ENCODE measurements around the gene TCF7L1.
"Not testable (repeated sequence)": the region's sequence is repeated elsewhere in the genome, so short reads cannot be mapped to it uniquely, and the experiment has no call there.

The TCF7L1 gene

DNA sequence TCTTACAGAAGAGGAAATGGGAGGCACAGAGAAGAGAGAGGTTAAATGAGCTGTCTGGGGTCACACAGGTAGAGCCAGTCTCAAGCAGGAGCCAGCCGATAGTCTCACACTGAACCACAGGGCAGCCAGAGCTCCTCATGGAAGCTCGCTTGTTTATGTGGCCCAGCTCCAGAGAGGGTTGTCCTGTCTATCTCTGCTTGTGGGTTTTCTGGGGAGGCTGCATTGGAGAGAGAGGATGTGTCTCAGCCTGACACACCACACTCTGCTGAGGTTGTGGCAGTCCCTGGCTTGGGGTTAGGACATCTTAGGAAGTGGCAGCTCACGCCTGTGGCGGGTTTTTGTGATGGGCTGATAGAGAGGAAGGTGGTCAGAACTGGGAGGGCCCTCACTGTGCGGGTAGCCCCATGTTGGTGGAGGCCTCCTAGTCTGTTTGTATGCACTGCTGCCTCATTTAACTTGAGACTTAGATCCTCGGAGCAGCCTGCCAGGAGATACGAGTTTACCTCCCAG is 52.3 kb downstream of the TCF7L1 start:
- no peak for DNase-seq

DNA sequence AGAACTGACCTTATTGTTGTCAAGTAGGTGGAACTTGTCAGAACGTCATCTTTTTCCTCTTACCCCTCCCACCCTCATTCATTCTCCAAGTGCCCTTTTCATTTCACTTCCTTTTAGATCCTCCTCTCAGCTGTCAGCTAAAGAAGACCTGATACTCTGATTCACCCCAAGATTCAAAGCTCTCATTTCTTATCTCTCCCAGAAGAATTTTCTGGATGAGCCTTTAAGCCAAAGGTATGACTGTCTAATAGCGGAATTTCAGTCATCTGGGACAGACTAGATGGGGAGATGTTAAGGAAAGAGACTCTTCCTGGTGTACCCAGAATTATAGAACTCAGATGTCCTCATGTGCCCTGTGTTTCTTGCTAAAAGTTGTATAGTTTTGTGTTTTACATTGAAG is 53.9 kb downstream of the TCF7L1 start:
- DNase-seq, result no peak

DNA sequence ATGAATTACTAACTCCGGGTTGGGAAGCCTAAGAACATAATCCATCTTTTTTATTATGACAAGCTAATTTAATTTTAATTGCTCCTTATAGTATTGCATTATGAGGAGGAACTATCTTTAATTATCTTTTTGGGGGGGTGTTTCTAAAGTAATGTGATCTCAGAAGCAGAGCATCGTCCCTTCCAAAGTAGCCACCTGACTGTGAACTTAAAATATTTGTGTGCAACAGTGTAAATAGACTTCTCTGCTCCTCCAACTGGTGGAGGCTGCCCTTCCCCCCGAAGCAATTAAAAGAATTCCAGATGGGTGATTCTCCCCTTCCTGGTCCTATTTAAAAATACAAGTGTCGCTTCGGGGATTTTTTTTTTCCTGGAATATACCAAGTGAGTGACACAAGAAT is 55.7 kb downstream of the TCF7L1 start:
- no peak for DNase-seq

DNA sequence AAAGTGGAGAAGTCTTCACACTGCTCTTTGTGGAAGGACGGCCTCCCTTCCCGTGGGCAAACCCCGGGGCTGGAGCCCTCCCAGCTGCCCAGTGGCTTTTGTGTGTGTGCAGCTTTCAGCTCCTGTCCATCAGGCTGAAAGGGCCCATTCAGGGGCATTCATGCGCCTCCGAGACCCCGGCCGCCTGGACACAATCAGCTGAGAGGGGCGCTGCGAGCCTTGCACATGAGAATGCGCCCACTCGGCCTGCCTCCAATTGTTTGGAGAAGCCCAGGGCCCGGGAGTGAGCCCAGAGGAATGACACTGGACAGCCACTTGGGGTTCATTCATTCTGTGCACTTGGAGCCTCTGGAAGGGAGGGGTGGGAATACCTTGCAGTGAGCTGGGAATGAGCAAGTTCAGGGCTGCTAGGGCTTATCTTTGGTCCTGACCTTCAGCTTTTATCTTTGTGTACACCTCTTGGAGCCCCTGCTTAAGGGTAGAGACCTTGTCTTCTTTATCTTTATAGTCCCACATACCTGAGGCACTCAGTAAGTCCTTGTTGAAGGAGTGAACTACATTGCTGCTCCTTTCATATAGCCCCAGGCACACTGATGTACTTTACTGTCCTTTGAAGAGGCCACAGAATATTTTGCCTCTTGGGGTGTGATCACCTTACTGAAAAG is 56.5 kb downstream of the TCF7L1 start:
- DNase-seq, result no peak

DNA sequence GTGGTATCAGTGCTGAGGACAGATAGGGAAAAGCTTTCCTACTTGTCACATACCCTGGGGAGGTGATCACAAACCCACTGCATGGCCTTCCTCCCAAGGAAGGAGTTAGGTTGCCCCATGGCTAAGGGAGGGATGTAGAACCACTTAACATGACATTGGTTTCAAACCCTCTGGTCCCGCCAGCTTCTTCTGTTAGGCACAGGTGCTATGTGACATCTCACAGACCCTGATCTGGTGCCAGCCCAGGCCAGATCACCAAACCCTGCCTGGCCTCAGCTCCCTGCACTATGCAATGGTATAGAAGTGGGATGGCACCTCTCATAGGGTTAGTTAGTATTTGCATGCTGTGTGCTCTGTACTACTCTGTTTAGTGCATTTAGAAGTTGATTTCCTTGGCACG is 58.0 kb downstream of the TCF7L1 start:
- DNase-seq, result no peak

DNA sequence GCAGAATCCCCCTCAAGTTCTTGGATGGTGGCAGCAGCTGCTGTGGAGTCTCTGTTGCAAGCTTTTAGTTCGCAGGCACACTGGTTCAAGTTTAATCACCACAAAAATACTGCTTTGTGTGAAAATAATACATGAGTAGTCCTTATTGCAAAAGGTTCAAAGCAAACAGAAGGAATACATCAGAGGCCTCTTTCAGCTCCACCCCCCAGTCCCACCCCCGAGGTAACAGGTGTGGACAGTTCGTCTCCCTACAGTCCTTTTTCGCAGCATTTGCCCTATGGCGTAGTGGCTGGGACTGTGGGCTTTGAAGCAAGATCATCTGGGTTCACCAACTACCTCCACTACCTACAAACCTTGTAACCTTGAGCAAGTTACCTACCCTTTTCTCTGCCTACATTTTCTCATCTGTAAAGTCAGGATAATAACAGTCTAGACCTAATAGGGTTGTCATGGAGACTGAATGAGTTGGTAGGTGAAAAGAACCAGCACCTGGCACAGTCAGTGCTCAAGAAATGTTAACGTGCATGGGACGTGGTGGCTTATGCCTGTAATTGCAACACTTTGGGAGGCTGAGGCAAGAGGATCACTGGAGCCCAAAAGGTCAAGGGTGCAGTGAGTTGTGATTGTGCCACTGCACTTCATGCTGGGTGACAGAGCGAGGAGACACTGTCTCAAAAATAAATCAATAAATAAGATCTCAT is 61.7 kb downstream of the TCF7L1 start:
- no peak for DNase-seq

DNA sequence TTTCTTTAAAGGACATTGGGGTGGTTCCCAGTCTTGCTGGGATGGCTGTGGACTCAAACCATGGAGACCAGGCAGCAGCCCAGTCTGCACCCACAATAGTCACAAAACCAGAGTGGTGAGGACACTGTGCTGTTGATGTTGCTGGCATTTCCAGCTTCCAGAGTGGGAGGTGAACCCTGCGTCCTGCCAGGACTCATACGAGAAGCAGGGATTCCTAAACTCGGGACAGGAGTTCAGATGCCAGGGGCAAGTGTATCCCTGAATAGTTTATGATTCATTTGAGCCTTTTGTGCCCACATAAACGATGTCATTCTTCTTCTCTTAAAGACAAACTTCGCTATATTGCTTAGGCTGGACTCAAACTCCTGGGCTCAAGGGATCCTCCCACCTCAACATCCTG is 62.8 kb downstream of the TCF7L1 start:
- DNase-seq, result no peak

DNA sequence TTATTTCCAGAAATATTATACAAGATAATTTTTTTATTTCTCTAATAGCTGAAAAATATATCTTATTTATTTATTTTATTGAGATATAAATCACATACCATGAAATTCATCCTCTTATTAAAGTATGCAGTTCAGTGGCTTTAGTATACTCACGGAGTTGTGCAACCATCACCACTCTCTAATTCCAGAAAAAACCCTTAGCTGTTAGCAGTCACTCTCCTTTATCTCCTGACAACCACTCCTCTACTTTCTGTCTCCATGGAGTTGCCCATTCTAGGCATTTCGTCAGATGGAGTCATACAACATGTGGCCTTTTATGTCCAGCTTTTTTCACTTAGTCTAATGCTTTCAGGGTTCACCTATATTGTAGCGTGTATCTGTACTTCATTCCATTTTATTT is 66.5 kb downstream of the TCF7L1 start:
- DNase-seq, result no peak

DNA sequence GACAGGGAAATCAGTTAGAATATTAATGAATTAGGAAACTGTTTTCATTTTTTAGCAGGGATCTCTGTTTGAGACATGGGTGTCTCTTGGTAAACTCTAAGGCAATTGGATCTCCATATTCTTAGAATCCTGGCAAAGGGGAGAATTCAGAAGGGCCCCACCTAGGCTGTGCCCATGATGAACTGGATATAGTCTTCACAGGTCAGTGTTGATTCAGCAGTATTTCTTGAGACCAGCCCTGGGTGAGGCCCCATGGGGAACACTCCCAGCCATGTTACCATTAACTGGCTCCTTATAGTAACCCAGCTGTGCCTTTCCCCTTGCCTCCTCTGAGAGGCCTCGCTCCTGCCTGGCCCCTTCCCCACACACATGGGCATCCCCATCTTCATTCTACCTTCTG is 76.7 kb downstream of the TCF7L1 start:
- no peak for DNase-seq

DNA sequence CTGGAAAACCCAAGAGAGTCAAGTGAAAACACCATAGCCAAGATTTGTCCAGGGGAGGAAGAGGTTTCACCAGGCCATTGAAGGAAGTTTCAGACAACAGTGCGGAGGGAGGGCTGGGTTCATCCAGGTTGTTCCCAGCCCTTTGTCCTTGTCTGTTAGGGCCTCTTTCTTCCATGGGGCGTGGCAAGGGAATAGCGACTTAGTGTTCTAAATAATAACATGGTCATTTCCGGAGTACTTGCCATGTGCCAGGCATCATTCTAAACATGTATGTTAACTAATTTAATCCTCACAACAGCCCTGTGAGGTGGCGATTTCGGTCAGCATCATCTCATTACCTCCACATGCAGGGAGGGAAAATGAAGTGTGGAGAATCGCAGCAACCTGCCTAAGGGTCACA is 77.3 kb downstream of the TCF7L1 start:
- no peak for DNase-seq

DNA sequence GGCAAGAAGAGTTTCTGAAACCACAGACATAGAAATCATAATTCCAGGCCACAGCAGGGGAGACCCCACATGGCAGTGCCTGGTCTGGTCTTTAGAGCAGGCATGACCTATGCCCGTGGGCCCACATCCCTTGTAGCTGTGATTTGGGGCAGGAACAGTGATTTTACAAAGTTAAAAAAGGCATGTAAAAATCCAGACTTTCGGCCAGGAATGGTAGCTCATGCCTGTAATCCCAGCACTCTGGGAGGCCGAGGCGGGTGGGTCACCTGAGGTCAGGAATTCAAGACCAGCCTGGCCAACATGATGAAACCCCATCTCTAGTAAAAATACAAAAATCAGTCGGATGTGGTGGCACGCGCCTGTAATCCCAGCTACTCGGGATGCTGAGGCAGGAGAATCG is 78.4 kb downstream of the TCF7L1 start:
- DNase-seq, result not testable (repeated sequence)

DNA sequence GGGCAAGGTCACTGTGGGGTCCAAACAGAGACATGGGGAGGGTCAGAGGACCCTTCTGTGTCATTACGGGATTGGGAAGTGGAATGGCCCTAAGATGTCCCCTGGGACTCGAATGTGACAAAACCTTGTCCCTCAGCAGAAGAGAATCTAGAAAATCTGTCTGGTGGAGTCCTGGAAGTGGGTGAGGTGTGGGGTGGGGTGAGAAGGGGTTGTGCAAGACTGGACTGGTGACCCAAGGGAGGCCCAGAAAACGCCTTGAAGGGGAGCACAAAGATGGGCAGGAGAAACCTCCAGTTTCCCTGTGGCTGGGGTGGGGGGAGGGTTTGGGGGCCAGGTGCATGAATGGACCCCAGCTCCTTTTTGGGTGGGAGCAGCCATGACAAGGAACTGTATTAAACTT is 79.6 kb downstream of the TCF7L1 start:
- no peak for DNase-seq

DNA sequence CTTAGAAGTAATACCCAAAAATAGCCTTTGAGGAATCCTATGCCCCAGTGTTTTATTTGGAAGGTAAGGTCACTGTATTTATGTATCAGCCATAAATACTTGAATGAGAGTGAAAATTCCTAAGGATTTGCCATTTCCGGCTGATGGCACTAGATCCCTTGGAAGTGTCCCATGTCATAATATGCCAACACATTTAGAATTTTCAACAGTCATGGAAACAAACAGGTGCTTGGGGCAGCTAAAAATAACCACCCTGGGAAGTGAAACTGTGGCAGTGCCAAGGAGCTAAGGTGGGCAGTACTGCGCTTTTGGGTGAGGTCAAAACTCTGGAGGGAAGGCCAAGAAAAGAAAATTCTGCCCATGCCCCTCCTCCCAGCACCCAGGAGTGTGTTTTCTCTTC is 80.2 kb downstream of the TCF7L1 start:
- DNase-seq, result no peak

DNA sequence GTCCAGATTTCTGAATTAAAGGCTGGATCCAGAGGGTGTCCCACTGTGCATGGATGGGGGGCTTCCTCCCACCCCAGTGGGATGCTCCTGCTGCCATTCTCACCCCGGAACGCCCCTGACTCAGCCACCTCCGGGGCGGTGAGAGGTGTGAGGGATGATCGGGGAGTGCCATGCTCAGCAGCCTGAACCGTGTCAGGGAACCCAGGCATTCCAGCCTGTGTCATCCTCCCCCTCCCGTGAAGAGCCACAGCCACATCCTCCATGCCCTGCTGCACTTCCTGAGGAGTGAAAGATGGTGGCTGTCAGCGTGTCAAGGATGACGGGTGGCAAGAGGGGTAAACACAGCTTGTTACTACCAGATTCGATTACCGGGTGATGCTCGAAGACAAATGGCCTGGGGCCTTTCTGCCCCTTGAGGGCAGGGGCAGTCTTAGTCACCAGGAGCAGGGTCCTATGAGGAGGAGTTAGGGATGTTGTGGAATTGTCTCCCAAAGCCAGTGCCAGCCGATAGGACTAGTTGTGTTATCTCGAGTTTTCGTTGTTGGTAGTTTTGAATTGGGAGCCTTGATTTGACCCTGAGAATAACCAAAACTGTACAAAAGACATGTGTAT is 80.8 kb downstream of the TCF7L1 start:
- DNase-seq, result no peak

DNA sequence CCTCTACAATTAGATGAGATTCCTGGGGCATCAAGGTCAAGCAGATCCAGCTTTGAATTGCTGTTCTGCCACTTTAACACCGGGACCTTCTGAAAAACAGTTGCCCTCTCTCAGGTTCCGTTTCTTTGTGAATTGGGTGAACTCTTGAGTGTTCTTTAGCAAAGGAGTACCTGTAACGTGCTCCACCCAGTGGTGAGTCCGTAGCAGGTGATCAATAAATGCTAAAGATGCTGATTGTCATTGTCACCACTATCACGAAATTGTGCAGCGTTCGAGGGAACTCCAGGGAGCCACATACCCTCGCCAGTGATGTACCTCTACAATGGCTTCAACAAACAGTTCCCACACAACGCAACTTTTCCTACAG is 81.9 kb downstream of the TCF7L1 start:
- no peak for DNase-seq

DNA sequence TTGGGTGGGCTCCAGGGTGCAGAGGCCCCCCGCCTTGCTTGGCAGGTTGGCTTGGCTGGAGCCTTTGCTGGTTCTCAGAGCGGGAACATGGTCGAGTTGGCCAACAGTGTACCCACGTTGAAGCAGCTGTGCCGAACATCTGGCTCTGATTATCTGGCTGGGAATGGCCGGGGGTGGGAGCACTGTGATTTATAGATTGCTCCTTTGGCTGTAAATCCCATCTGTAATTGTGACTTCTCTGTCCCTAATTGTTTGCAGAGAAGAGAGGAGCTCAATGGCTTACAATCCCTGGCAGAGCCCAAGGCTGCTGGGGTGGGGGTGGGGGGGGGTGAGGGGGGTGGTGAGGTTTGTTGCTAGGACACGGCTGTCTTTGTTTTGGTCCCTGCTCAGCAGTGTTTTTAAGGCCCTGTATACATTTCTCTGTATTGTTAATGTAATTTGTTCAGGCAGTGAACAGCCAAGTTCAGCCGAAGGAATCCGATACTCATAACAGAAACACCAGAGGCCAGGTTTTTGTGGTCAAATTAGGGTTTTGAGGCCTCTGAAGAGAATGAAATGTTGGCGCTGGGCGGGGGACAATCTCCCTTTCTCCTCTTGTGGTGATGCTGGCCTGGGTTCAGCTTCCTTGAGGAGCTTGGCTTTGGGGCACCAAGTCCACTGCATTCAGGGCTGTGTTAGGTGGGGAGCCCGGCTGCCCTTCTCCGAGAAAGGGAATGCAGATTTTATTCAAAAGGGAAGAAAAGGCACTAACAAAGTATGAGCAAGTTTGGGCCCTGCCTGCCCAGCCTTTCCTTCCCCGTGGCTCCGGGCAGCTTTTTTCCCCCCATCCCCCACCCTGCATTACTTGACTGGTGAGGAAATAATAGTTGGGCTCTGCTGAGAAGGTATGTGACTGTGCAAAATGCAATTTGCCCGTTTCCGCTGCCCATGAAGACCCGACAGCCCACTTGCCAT is 82.5 kb downstream of the TCF7L1 start:
- DNase-seq, result no peak

DNA sequence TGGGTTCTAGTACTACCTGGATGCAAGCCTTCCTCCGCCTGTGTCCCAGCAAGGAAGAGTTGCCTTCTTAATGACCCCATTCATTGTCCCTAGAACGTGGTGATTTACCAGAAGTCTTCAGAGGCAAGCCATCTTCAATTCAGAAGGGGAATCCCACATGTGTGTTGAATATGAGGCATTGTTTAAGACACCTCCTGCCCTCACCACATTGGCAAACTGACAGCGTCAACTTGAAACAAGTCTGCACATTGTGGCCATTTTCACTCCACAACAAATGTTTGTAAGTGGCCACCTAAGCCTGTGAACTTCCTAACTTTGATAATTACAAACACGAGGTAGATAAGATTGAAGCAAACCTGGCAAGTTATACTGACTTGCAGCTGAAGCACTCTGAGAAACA is 83.7 kb downstream of the TCF7L1 start:
- no peak for DNase-seq

DNA sequence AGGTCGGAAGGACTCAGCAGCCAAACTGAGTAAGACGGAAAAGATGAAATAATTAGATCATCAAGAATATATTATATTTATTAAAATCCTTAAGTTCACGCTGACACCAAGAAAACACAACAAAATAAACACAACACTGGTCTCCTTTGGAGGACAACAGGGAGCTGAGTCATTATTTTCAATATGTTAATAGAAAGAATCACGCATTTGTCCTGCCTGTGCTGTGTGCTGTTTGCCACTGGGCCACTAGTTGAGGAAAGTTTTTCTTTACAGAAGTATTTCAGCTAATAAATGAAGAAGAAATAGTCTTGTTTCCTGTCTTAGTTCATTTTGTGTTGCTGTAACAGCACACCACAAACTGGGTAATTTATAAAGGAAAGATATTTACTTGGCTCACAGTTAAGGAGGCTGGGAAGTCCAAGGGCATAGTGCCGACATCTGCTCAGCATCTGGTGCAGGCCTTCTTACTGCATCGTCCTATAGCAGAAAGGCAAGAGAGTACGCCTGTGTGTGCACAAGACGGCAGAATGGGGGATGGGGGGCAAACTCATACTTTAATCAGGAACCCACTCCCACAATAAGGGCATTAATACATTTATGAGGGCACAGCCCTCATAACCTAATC is 88.0 kb downstream of the TCF7L1 start:
- DNase-seq, result no peak

DNA sequence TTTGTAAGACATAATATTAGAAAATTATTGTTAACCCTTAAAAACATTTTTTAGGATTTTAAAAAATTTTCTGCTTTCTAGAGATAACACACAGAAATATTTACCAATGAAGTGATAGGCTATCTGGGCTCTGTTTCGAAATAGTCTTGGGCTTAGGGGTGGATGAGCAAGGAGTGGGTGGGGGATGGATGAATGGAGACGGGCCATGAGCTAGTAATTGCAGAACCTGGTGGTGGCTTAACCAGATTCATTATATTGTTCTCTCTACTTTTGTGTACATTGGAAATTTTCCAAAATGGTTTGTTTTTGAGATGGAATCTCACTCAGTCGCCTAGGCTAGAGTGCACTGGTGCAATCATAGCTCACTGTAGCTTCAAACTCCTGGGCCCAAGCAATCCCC is 89.6 kb downstream of the TCF7L1 start:
- no peak for DNase-seq

DNA sequence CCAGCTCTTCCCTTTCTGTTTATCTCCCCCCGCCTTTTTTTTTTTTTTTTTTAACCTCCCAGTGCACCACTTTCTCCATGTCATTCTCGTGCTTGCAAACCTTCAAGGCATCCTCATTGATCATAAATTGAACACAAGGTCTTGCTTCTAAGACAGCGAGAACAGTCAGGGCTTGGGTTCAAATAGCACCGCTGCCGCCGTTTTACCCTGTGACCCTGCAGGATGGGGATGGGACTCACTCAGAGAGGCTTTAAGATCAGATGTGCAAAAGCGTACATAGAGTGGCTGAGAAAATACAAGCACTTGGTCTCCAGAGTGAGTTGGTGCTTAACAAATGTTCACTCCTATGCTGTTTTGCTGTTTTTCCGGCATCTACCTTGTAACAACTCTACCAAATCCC is 93.6 kb downstream of the TCF7L1 start:
- no peak for DNase-seq

DNA sequence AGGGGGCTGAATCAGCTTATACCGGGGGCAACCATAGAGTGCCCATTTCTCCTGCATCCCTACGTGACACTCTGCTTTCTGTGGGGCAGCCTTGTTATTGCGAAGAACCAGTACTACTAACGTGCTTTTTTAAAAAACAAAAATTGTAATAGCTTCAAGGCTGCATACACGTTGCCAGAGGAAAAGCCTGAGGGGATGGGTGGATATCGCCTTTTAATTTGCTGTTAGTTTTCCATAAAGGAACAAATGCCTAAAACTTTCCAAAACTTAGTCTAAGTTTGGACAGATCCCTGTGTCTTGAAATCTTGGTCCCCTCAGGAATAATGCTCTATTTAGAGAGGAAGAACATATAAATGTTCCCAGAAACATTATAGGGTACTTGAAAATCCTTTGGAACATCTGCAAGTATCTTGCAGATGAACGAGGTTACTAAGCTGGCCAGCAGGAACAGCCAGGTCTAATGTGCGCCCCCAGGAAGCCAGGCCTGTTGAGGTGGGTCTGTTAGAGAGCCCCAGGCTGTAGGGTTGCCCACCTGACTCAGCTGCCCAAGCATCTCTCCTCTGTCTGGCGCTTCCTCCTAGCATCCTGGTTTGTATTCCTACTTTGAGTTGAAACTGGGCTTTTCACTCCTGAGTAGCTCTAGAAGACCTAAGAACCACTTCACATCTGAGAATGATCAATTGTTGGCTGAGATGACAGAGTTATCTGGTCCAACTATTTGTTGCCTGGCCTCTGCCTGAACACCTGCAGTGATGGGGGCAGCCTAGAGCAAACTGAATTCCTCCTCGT is 97.7 kb downstream of the TCF7L1 start:
- no peak for DNase-seq

DNA sequence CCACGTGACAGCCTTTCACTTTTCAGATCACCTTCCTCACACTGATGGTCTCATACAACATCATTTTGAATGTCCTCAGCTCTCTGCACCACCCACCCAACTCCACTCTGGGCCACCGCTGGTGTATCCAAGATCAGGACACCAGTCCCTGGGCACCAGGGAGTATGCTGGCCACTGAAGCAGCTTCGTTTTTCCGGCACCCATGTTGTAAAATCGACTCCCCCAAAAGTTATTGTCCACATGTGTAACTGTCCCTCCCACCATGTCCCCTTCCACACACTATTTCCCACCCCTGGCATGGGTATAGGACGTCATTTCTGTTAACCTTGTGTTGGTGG is 98.2 kb downstream of the TCF7L1 start:
- no peak for DNase-seq
